ENCODE measurements around the gene MIA.

- TF ChIP-seq, protein P1, sequence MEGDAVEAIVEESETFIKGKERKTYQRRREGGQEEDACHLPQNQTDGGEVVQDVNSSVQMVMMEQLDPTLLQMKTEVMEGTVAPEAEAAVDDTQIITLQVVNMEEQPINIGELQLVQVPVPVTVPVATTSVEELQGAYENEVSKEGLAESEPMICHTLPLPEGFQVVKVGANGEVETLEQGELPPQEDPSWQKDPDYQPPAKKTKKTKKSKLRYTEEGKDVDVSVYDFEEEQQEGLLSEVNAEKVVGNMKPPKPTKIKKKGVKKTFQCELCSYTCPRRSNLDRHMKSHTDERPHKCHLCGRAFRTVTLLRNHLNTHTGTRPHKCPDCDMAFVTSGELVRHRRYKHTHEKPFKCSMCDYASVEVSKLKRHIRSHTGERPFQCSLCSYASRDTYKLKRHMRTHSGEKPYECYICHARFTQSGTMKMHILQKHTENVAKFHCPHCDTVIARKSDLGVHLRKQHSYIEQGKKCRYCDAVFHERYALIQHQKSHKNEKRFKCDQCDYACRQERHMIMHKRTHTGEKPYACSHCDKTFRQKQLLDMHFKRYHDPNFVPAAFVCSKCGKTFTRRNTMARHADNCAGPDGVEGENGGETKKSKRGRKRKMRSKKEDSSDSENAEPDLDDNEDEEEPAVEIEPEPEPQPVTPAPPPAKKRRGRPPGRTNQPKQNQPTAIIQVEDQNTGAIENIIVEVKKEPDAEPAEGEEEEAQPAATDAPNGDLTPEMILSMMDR (IDR thresholded peaks at IDR 0.05) = peak; percentile 48 to 80 (median 56)
- TF ChIP-seq POLR2A (IDR thresholded peaks at IDR 0.05) = no peak
These were observed 22.8 kb downstream of the MIA start for GRCh38 chr19:40797963-40798682.

Data from sigmoid colon (tissue), 3 donors.